ENCODE data around the gene ADAT3.

Gene ADAT3

DNA sequence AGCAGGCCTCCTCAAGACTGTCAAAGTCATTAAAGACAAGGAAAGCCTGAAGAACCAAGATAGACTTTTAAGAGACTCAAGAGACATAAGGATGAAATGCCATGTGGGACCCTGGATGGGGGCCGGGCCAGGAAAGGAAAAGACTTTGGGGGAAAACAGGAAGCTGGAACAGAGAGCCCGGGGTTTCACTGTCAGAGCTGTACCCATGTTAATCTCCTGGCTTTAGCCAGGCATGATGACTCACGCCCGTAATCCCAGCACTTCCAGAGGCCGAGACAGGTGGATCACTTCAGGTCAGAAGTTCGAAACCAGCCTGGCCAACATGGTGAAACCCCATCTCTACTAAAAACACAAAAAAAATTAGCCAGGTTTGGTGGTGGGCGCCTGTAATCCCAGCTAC is 36.2 kb upstream of the ADAT3 start:
- Histone ChIP-seq H3K9me3 (ENCODE audit: control insufficient read depth, insufficient read depth, low read length) (no peaks in the 10 kb centered on the region), H3F3A (ENCODE audit: control insufficient read depth, insufficient read depth) (no peaks in the 10 kb centered on the region), H3K4me3 (ENCODE audit: low read length) (no peak overlapping the region), H3K4me1 (ENCODE audit: control insufficient read depth, low read length) (peaks cover 15% of the 10 kb centered on the region), H3K27me3 (ENCODE audit: control insufficient read depth, low read length) (no peaks in the 10 kb centered on the region), H3K79me2 (ENCODE audit: control insufficient read depth, low read length) (peaks cover 52% of the 10 kb centered on the region), H3K4me2 (ENCODE audit: low read length) (no peak overlapping the region), H3K36me3 (ENCODE audit: control insufficient read depth, low read length) (peaks cover 36% of the 10 kb centered on the region), H3K9me2 (replicated peaks; ENCODE audit: control insufficient read depth, low read length) (no peaks in the 10 kb centered on the region), H3K27ac (ENCODE audit: low read depth, low read length) (no peak overlapping the region), H4K20me1 (ENCODE audit: control insufficient read depth, insufficient read depth, low read depth, low read length) (peaks cover 7% of the 10 kb centered on the region; the same call in 1 of the 2 replicates)
- TF ChIP-seq, protein P1, sequence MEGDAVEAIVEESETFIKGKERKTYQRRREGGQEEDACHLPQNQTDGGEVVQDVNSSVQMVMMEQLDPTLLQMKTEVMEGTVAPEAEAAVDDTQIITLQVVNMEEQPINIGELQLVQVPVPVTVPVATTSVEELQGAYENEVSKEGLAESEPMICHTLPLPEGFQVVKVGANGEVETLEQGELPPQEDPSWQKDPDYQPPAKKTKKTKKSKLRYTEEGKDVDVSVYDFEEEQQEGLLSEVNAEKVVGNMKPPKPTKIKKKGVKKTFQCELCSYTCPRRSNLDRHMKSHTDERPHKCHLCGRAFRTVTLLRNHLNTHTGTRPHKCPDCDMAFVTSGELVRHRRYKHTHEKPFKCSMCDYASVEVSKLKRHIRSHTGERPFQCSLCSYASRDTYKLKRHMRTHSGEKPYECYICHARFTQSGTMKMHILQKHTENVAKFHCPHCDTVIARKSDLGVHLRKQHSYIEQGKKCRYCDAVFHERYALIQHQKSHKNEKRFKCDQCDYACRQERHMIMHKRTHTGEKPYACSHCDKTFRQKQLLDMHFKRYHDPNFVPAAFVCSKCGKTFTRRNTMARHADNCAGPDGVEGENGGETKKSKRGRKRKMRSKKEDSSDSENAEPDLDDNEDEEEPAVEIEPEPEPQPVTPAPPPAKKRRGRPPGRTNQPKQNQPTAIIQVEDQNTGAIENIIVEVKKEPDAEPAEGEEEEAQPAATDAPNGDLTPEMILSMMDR (IDR thresholded peaks at IDR 0.05; ENCODE audit: low read depth, low read length, poor library complexity, severe bottlenecking), result no peak
- TF ChIP-seq EZH2phosphoT487 (IDR thresholded peaks at IDR 0.05; ENCODE audit: borderline replicate concordance, low read length), result no peak

DNA sequence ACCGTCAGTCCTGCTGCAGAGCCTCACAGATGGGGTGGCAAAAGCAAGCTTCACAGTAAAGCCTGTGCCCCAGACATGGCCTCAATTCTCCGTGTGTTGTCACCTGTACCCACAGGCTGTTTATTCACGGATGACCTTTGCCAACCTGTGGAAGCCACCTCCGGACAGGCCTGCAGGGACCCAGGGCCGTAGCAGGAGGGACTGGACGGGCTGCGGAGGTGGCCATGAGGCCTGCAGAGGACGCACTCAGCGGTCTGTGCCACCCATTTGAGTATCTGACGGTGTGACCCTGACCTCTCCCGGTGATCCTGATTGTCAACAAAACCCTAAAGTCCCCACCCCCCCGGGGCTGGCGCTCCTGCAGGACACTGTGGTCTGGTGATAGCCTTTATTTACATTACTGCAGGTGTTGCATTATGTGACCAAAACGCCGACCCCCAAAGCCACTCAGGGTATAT is 34.0 kb upstream of the ADAT3 start:
- Histone ChIP-seq H3K9me2 (replicated peaks; ENCODE audit: control insufficient read depth, low read length) (no peaks in the 10 kb centered on the region), H3K36me3 (ENCODE audit: control insufficient read depth, low read length) (peaks cover 41% of the 10 kb centered on the region), H3K27ac (ENCODE audit: low read depth, low read length) (no peak overlapping the region), H3K4me2 (ENCODE audit: low read length) (no peak overlapping the region), H4K20me1 (ENCODE audit: control insufficient read depth, insufficient read depth, low read depth, low read length) (peaks cover 11% of the 10 kb centered on the region; the same call in 1 of the 2 replicates), H3K27me3 (ENCODE audit: control insufficient read depth, low read length) (no peaks in the 10 kb centered on the region), H3K4me1 (ENCODE audit: control insufficient read depth, low read length) (peaks cover 12% of the 10 kb centered on the region), H3K4me3 (ENCODE audit: low read length) (no peak overlapping the region), H3K79me2 (ENCODE audit: control insufficient read depth, low read length) (peaks cover 63% of the 10 kb centered on the region), H3K9me3 (ENCODE audit: control insufficient read depth, insufficient read depth, low read length) (no peaks in the 10 kb centered on the region), H3F3A (ENCODE audit: control insufficient read depth, insufficient read depth) (no peaks in the 10 kb centered on the region)
- no peak for TF ChIP-seq EZH2phosphoT487 (IDR thresholded peaks at IDR 0.05; ENCODE audit: borderline replicate concordance, low read length)
- TF ChIP-seq, protein P1 (IDR thresholded peaks at IDR 0.05; ENCODE audit: low read depth, low read length, poor library complexity, severe bottlenecking), result no peak

DNA sequence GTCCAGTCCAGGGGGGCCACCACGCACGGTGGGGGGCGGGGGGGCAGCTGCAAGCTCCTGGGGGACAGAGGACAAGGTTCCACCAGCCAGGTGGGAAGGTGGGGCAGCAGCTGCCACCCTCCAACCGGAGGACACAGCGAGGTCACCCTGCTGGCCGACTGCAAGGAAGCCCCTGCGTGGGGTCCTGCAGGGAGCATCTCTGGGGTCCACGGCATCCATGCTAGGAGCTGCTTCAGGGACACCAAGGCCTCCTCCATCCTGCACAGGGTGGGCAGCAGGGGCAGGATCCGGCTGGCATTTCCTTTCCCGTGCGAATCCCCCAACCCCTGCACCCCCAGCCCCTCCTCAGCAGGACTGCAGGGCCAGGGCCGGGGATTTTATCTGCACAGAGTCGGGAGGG is 33.6 kb upstream of the ADAT3 start:
- Histone ChIP-seq H3K4me3 (ENCODE audit: low read length) (no peak overlapping the region), H3K79me2 (ENCODE audit: control insufficient read depth, low read length) (peaks cover 66% of the 10 kb centered on the region), H3K9me3 (ENCODE audit: control insufficient read depth, insufficient read depth, low read length) (no peaks in the 10 kb centered on the region), H3K36me3 (ENCODE audit: control insufficient read depth, low read length) (peaks cover 41% of the 10 kb centered on the region), H3K4me2 (ENCODE audit: low read length) (no peak overlapping the region), H3K9me2 (replicated peaks; ENCODE audit: control insufficient read depth, low read length) (no peaks in the 10 kb centered on the region), H3K27ac (ENCODE audit: low read depth, low read length) (no peak overlapping the region), H3K27me3 (ENCODE audit: control insufficient read depth, low read length) (no peaks in the 10 kb centered on the region), H4K20me1 (ENCODE audit: control insufficient read depth, insufficient read depth, low read depth, low read length) (peaks cover 11% of the 10 kb centered on the region; the same call in 1 of the 2 replicates), H3F3A (ENCODE audit: control insufficient read depth, insufficient read depth) (no peaks in the 10 kb centered on the region), H3K4me1 (ENCODE audit: control insufficient read depth, low read length) (peaks cover 16% of the 10 kb centered on the region)
- no peak for TF ChIP-seq EZH2phosphoT487 (IDR thresholded peaks at IDR 0.05; ENCODE audit: borderline replicate concordance, low read length)
- TF ChIP-seq, protein P1 (IDR thresholded peaks at IDR 0.05; ENCODE audit: low read depth, low read length, poor library complexity, severe bottlenecking), result no peak
